H9 (cell line): ENCODE measurements around the gene GREB1L. TPM values are rescaled to one million over a fixed set of nuclear protein-coding genes. Genes with fewer than 3 reads are reported as not detected.

Experiments
- DNase-seq: peaks from one replicate; pipeline ENCODE4 v3.0.0-alpha.2; 2017
- H2AFZ ChIP-seq: one replicate; pipeline ENCODE4 v1.6.1; 2013; ENCODE audit warnings: mild to moderate bottlenecking, low read length, control low read depth, moderate library complexity
- H2AK5ac ChIP-seq: 2 replicates; pipeline ENCODE4 v1.6.1; 2013; ENCODE audit warnings: low read length, control low read depth, mixed read lengths; ENCODE audit not compliant: insufficient read length
- H2BK120ac ChIP-seq: one replicate; pipeline ENCODE4 v1.6.1; 2013; ENCODE audit warnings: low read depth, mild to moderate bottlenecking, low read length, control low read depth, inconsistent platforms; ENCODE audit not compliant: poor library complexity, severe bottlenecking
- H2BK12ac ChIP-seq: 2 replicates; pipeline ENCODE4 v1.6.1; 2013; ENCODE audit warnings: low read length, control low read depth, mixed read lengths, low read depth; ENCODE audit not compliant: insufficient read length
- H2BK15ac ChIP-seq: 2 replicates; pipeline ENCODE4 v1.6.1; 2013; ENCODE audit warnings: low read depth, low read length, control low read depth
- H2BK20ac ChIP-seq: one replicate; pipeline ENCODE4 v1.6.1; 2013; ENCODE audit warnings: low read depth, mild to moderate bottlenecking, low read length, control low read depth, inconsistent platforms; ENCODE audit not compliant: poor library complexity, severe bottlenecking
- H2BK5ac ChIP-seq: 2 replicates; pipeline ENCODE4 v1.6.1; 2013; ENCODE audit warnings: low read length, control low read depth, mixed read lengths; ENCODE audit not compliant: insufficient read length
- H3K14ac ChIP-seq: 2 replicates; pipeline ENCODE4 v1.6.1; 2013; ENCODE audit warnings: low read length, control low read depth; ENCODE audit not compliant: insufficient read depth
- H3K18ac ChIP-seq: 2 replicates; pipeline ENCODE4 v1.6.1; 2013; ENCODE audit warnings: low read depth, mild to moderate bottlenecking, mixed read lengths, low read length, control low read depth; ENCODE audit not compliant: insufficient read length
- H3K23ac ChIP-seq: 2 replicates; pipeline ENCODE4 v1.6.1; 2013; ENCODE audit warnings: low read length, control low read depth, mixed read lengths, low read depth; ENCODE audit not compliant: insufficient read length
- H3K23me2 ChIP-seq: 2 replicates; pipeline ENCODE4 v1.6.1; 2013; ENCODE audit warnings: low read depth, mild to moderate bottlenecking, mixed read lengths, low read length, control low read depth; ENCODE audit not compliant: insufficient read length, poor library complexity, severe bottlenecking
- H3K27ac ChIP-seq: 2 replicates; pipeline ENCODE4 v1.5.1; 2013; ENCODE audit warnings: low read length, control low read depth, mixed read lengths, low read depth; ENCODE audit not compliant: insufficient read length
- H3K27me3 ChIP-seq: 2 replicates; pipeline ENCODE4 v1.6.1; 2013; ENCODE audit warnings: low read length, control low read depth, inconsistent platforms; ENCODE audit not compliant: insufficient read depth
- H3K4ac ChIP-seq: 2 replicates; pipeline ENCODE4 v1.6.1; 2013; ENCODE audit warnings: low read depth, mild to moderate bottlenecking, control low read depth, inconsistent platforms, low read length, moderate library complexity
- H3K4me1 ChIP-seq: 2 replicates; pipeline ENCODE4 v1.6.1; 2013; ENCODE audit warnings: low read length, control low read depth, inconsistent platforms; ENCODE audit not compliant: insufficient read depth
- H3K4me2 ChIP-seq: 2 replicates; pipeline ENCODE4 v1.6.1; 2013; ENCODE audit warnings: low read length, control low read depth, mixed read lengths; ENCODE audit not compliant: insufficient read length, insufficient read depth
- H3K56ac ChIP-seq: 2 replicates; pipeline ENCODE4 v1.6.1; 2013; ENCODE audit warnings: low read depth, mild to moderate bottlenecking, mixed read lengths, low read length, control low read depth; ENCODE audit not compliant: insufficient read length
- H3K79me1 ChIP-seq: 2 replicates; pipeline ENCODE4 v1.6.1; 2013; ENCODE audit warnings: low read depth, mild to moderate bottlenecking, moderate library complexity, low read length, control low read depth, inconsistent platforms; ENCODE audit not compliant: insufficient read depth, poor library complexity, severe bottlenecking
- H3K79me2 ChIP-seq: 2 replicates; pipeline ENCODE4 v1.6.1; 2013; ENCODE audit warnings: low read length, control low read depth, inconsistent platforms; ENCODE audit not compliant: insufficient read depth
- H3K9ac ChIP-seq: 2 replicates; pipeline ENCODE4 v1.6.1; 2013; ENCODE audit warnings: low read length, control low read depth, mixed read lengths; ENCODE audit not compliant: insufficient read length; ENCODE audit errors: extremely low read depth
- H3K9me3 ChIP-seq: one replicate; pipeline ENCODE4 v1.6.1; 2013; ENCODE audit warnings: low read depth, low read length, inconsistent platforms; ENCODE audit not compliant: control insufficient read depth
- H3T11ph ChIP-seq: one replicate; pipeline ENCODE4 v1.6.1; 2013; ENCODE audit warnings: mild to moderate bottlenecking, low read length, control low read depth, inconsistent platforms
- H4K20me1 ChIP-seq: one replicate; pipeline ENCODE4 v1.6.1; 2013; ENCODE audit not compliant: control insufficient read depth, insufficient read length, insufficient read depth
- H4K5ac ChIP-seq: 2 replicates; pipeline ENCODE4 v1.6.1; 2013; ENCODE audit warnings: low read depth, mild to moderate bottlenecking, mixed read lengths, low read length, control low read depth; ENCODE audit not compliant: insufficient read length
- H4K8ac ChIP-seq: replicated peaks from 2 replicates; pipeline ENCODE4 v1.6.1; 2013; ENCODE audit warnings: low read length, control low read depth, mixed read lengths, low read depth; ENCODE audit not compliant: insufficient read length
- H4K91ac ChIP-seq: 2 replicates; pipeline ENCODE4 v1.6.1; 2013; ENCODE audit warnings: low read depth, mild to moderate bottlenecking, moderate library complexity, mixed read lengths, low read length, control low read depth; ENCODE audit not compliant: insufficient read length
- H3K27ac Mint-ChIP-seq, 3 experiments: 2 replicates in 2 of 3; 3 replicates in 1 of 3; pipeline ENCODE4 v1.8.0; 2020 to 2021; ENCODE audit warnings: mixed read lengths in 3 of 3, mild to moderate bottlenecking in 1 of 3, moderate library complexity in 1 of 3
- H3K27me3 Mint-ChIP-seq: 2 replicates; pipeline ENCODE4 v1.8.0; 2021; ENCODE audit warnings: low read depth, mild to moderate bottlenecking, moderate library complexity, mixed read lengths
- H3K36me3 Mint-ChIP-seq, 3 experiments: 2 replicates in 2 of 3; 3 replicates in 1 of 3; pipeline ENCODE4 v1.8.0; 2020 to 2021; ENCODE audit warnings: low read depth in 3 of 3, mixed read lengths in 3 of 3; ENCODE audit not compliant: insufficient read depth in 1 of 3
- H3K4me1 Mint-ChIP-seq, 2 experiments: 2 replicates each; pipeline ENCODE4 v1.8.0; 2020; ENCODE audit warnings: mixed read lengths in 2 of 2
- H3K4me3 Mint-ChIP-seq, 2 experiments: 2 replicates in 1 of 2; 3 replicates in 1 of 2; pipeline ENCODE4 v1.8.0; 2020 to 2021; ENCODE audit warnings: mild to moderate bottlenecking in 2 of 2, mixed read lengths in 2 of 2, moderate library complexity in 1 of 2
- H3K9me3 Mint-ChIP-seq, 2 experiments: 2 replicates in 1 of 2; 3 replicates in 1 of 2; pipeline ENCODE4 v1.8.0; 2020; ENCODE audit warnings: mild to moderate bottlenecking in 2 of 2, mixed read lengths in 2 of 2, moderate library complexity in 1 of 2
- WGBS: extraction: QIAGEN DNeasy Blood & Tissue Kit; methylation state at CpG from one replicate; pipeline ENCODE4 v1.1.7; 2013; ENCODE audit warnings: missing lambda C conversion rate, low lambda C conversion rate, mixed read lengths; ENCODE audit not compliant: insufficient read length; ENCODE audit errors: extremely low coverage; 5-methylcytosine and 5-hydroxymethylcytosine counted together
- total RNA-seq: library from RNA; stranded (reverse); gene quantifications from 2 replicates; pipeline ENCODE4 v1.2.1, GENCODE V29; 2021
- TF ChIP-seq, protein P1 (sequence below): fragments of 200-600 bp; sonication (generic); conservative IDR thresholded peaks from 3 replicates; pipeline ENCODE4 v1.8.0; 2021; ENCODE audit warnings: antibody characterized with exemption, mild to moderate bottlenecking

The GREB1L gene
- total RNA-seq, 1 experiment from 2014 or later, result 2.7 TPM

DNA sequence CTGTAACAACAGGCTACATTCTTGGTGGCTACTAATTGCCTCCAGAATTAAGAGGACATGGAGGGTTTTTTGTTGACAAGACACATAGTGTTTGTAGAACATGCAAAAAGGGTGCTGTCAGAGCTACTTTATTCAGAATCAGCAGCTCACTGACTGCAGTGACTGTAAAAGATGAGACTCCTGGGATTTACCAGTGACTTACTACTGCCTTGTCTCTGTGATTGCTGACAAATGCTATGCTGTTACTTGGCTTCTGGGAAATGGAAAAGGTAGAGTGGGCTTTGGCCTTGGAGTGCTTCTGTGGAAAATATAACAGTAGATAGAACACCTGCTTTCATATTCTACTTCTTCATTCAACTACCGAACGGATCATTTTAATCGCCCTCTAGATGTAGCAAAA is 47.8 kb downstream of the GREB1L start:
- no peak overlapping the region for H3K4ac ChIP-seq
- peaks cover 8 to 22% of the 10 kb centered on the region in 2 experiments for H3K4me1 Mint-ChIP-seq
- no peak overlapping the region for H4K91ac ChIP-seq
- no peaks in the 10 kb centered on the region for H3K27me3 Mint-ChIP-seq
- H4K20me1 ChIP-seq, result no peaks in the 10 kb centered on the region
- H2AK5ac ChIP-seq, result no peak overlapping the region
- no CpG with 5 or more reads among the region's 3 CpGs for WGBS
- no peak overlapping the region for H2BK5ac ChIP-seq
- H2BK12ac ChIP-seq, result no peak overlapping the region
- H3K36me3 Mint-ChIP-seq, result no peaks in the 10 kb centered on the region
- H3K4me1 ChIP-seq, result no peaks in the 10 kb centered on the region
- H3K56ac ChIP-seq, result no peak overlapping the region
- no peak overlapping the region for H3K4me3 Mint-ChIP-seq
- H3K18ac ChIP-seq, result no peak overlapping the region
- H3K9me3 ChIP-seq, result no peaks in the 10 kb centered on the region
- H3K14ac ChIP-seq, result no peak overlapping the region
- H3K27ac Mint-ChIP-seq, result no peak overlapping the region; a peak in 1 of 7 replicates
- H3K79me2 ChIP-seq, result no peaks in the 10 kb centered on the region
- TF ChIP-seq, protein P1, sequence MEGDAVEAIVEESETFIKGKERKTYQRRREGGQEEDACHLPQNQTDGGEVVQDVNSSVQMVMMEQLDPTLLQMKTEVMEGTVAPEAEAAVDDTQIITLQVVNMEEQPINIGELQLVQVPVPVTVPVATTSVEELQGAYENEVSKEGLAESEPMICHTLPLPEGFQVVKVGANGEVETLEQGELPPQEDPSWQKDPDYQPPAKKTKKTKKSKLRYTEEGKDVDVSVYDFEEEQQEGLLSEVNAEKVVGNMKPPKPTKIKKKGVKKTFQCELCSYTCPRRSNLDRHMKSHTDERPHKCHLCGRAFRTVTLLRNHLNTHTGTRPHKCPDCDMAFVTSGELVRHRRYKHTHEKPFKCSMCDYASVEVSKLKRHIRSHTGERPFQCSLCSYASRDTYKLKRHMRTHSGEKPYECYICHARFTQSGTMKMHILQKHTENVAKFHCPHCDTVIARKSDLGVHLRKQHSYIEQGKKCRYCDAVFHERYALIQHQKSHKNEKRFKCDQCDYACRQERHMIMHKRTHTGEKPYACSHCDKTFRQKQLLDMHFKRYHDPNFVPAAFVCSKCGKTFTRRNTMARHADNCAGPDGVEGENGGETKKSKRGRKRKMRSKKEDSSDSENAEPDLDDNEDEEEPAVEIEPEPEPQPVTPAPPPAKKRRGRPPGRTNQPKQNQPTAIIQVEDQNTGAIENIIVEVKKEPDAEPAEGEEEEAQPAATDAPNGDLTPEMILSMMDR, result no peak
- H3K9ac ChIP-seq, result no peak overlapping the region
- H3K23me2 ChIP-seq, result no peaks in the 10 kb centered on the region
- H3T11ph ChIP-seq, result no peak overlapping the region
- H2AFZ ChIP-seq, result no peak overlapping the region
- H2BK15ac ChIP-seq, result no peak overlapping the region
- no peak overlapping the region for H3K23ac ChIP-seq
- H3K4me2 ChIP-seq, result no peak overlapping the region
- H3K27me3 ChIP-seq, result no peaks in the 10 kb centered on the region
- no peak overlapping the region for H2BK20ac ChIP-seq
- H3K9me3 Mint-ChIP-seq, result no peaks in the 10 kb centered on the region
- H2BK120ac ChIP-seq, result no peak overlapping the region
- H3K79me1 ChIP-seq, result no peaks in the 10 kb centered on the region
- DNase-seq, result no peak
- no peak overlapping the region for H4K8ac ChIP-seq
- no peak overlapping the region for H3K27ac ChIP-seq
- no peak overlapping the region for H4K5ac ChIP-seq
